ENCODE data around the gene TRIM39.

TRIM39 gene

GRCh38 chr6:30334075-30334783 is 7.5 kb downstream of the TRIM39 start:
- Histone ChIP-seq H3K4me1 (ENCODE audit: control insufficient read depth, insufficient read depth, low read length) (no peaks in the 10 kb centered on the region), H3K36me3 (ENCODE audit: control insufficient read depth in 2 of 2, insufficient read depth in 1 of 2, low read length in 2 of 2) (peaks cover 48 to 95% of the 10 kb centered on the region in 2 experiments), H3K27ac (ENCODE audit: extremely low read depth, low read depth, low read length) (no peak overlapping the region), H3K4me3 (ENCODE audit: low read depth, low read length) (no peak overlapping the region), H3K9me3 (ENCODE audit: control insufficient read depth, insufficient read depth, low read depth, low read length) (no peaks in the 10 kb centered on the region)
- ChIA-PET CTCF (interaction anchor here (0.6 to 1.5 kb wide), 3 partner anchors 77 to 198 kb away, joined by 3 to 8 read pairs (median 4); no protein-coding TSS in a partner anchor), POLR2A (no interaction called here)
- TF ChIP-seq ZNF274 (IDR thresholded peaks at IDR 0.05; ENCODE audit: low read length) (no peak), ZNF274 (tag by site-specific recombination; IDR thresholded peaks at IDR 0.05; ENCODE audit: borderline replicate concordance) (no peak), ZSCAN30 (tag by site-specific recombination; IDR thresholded peaks at IDR 0.05) (no peak)

- no peaks in the 10 kb centered on the region for H3K4me1 ChIP-seq (ENCODE audit: control insufficient read depth, insufficient read depth, low read length)
- H3K27ac ChIP-seq (ENCODE audit: extremely low read depth, low read depth, low read length) = no peak overlapping the region
- POLR2A ChIA-PET = interaction anchor here (0.7 kb wide), 1 partner anchor 123 kb away, joined by 3 read pairs; no protein-coding TSS in a partner anchor
- no peak overlapping the region for H3K4me3 ChIP-seq (ENCODE audit: low read depth, low read length)
- H3K36me3 ChIP-seq (ENCODE audit: control insufficient read depth in 2 of 2, insufficient read depth in 1 of 2, low read length in 2 of 2) = peaks cover 18 to 77% of the 10 kb centered on the region in 2 experiments
- TF ChIP-seq ZBTB26 (tag by site-specific recombination; optimal IDR thresholded peaks at IDR 0.05) (no peak), WT1 (tag by site-specific recombination; IDR thresholded peaks at IDR 0.05) (no peak), GLI2 (tag by site-specific recombination; IDR thresholded peaks at IDR 0.05; ENCODE audit: borderline replicate concordance, low read depth) (no peak), SP3 (tag by site-specific recombination; IDR thresholded peaks at IDR 0.05) (no peak), ZNF548 (tag by site-specific recombination; IDR thresholded peaks at IDR 0.05) (no peak), ZNF335 (tag by site-specific recombination; conservative IDR thresholded peaks at IDR 0.05) (no peak), ZNF600 (tag by site-specific recombination; IDR thresholded peaks at IDR 0.05) (no peak), ZNF248 (tag by site-specific recombination; IDR thresholded peaks at IDR 0.05) (no peak), ZNF830 (tag by site-specific recombination; IDR thresholded peaks at IDR 0.05; ENCODE audit: low read depth) (no peak), YY2 (tag by site-specific recombination; IDR thresholded peaks at IDR 0.05) (no peak), ZNF561 (tag by site-specific recombination; IDR thresholded peaks at IDR 0.05; ENCODE audit: borderline replicate concordance) (no peak), PBX3 (CRISPR knock-in tag; IDR thresholded peaks at IDR 0.05) (no peak), ZBTB8A (tag by site-specific recombination; IDR thresholded peaks at IDR 0.05) (no peak), ZNF174 (tag by site-specific recombination; IDR thresholded peaks at IDR 0.05) (no peak)
- CTCF ChIA-PET = no interaction called here
- no peaks in the 10 kb centered on the region for H3K9me3 ChIP-seq (ENCODE audit: control insufficient read depth, insufficient read depth, low read depth, low read length)
Measured at GRCh38 chr6:30340589-30341054, 13.9 kb downstream of the TRIM39 start.

GRCh38 chr6:30341218-30341617 is 14.5 kb downstream of the TRIM39 start:
- Histone ChIP-seq H3K27ac (ENCODE audit: extremely low read depth, low read depth, low read length) (no peak overlapping the region), H3K4me3 (ENCODE audit: low read depth, low read length) (no peak overlapping the region), H3K4me1 (ENCODE audit: control insufficient read depth, insufficient read depth, low read length) (peaks cover 3% of the 10 kb centered on the region; the same call in 1 of the 2 replicates), H3K36me3 (ENCODE audit: control insufficient read depth in 2 of 2, insufficient read depth in 1 of 2, low read length in 2 of 2) (peaks cover 15 to 72% of the 10 kb centered on the region in 2 experiments), H3K9me3 (ENCODE audit: control insufficient read depth, insufficient read depth, low read depth, low read length) (no peaks in the 10 kb centered on the region)
- CTCF ChIA-PET = interaction anchor here (0.6 kb wide), 1 partner anchor 238 kb away, joined by 6 read pairs; no protein-coding TSS in a partner anchor
- POLR2A ChIA-PET = interaction anchor here (0.7 kb wide), 1 partner anchor 124 kb away, joined by 3 read pairs; no protein-coding TSS in a partner anchor
- TF ChIP-seq ZNF266 (tag by site-specific recombination; IDR thresholded peaks at IDR 0.05; ENCODE audit: low read depth) (no peak), BCL6B (tag by site-specific recombination; IDR thresholded peaks at IDR 0.05) (no peak), ZNF645 (tag by site-specific recombination; IDR thresholded peaks at IDR 0.05) (no peak), ZNF624 (tag by site-specific recombination; IDR thresholded peaks at IDR 0.05) (no peak), WT1 (tag by site-specific recombination; IDR thresholded peaks at IDR 0.05) (no peak)
